Fibroblast of mammary gland (primary cell): ENCODE measurements around the gene MLLT10.
"Not testable (repeated sequence)": the region's sequence is repeated elsewhere in the genome, so short reads cannot be mapped to it uniquely, and the experiment has no call there.

ENCODE experiments used
- DNase-seq: peaks from one replicate; pipeline ENCODE4 v3.0.0-alpha.2; 2010; ENCODE audit warnings: low read depth
- H3K4me3 ChIP-seq: 2 replicates; pipeline ENCODE4 v1.5.1; 2011; ENCODE audit warnings: low read depth, mild to moderate bottlenecking, low read length, moderate library complexity; ENCODE audit not compliant: control insufficient read depth
- TF ChIP-seq, protein P1 (sequence below): conservative IDR thresholded peaks from 2 replicates; pipeline ENCODE4 v1.5.1; 2011; ENCODE audit warnings: low read depth, low read length, inconsistent platforms; ENCODE audit not compliant: control insufficient read depth, insufficient read depth

The MLLT10 gene

DNA sequence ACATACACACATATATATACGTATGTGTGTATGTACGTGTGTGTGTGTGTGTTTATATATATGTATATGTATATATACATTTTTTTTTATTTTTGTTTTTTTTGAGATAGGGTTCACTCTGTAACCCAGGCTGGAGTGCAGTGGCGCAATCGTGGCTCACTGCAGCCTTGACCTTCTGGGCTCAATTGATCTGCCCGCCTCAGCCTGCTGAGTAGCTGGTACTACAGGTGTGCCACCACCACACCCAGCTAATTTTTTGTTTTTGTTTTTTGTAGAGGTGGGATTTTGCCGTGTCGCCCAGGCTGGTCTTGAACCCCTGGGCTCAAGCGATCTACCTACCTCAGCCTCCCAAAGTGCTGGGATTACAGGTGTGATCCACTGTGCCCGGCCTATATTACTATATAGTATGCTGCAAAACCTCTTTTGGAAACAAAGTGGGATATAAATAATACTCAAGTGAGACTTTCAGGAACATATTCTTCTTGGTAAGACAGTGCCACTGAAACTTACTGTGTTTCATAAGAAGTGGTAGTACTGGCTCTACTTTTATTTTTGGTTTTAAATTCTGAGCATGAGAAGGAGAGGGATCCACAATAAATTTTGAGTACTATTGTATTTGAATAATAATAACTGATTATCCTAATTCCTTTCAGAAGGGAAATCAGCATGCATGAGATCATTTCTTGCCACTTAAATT is 51.0 kb downstream of the MLLT10 start:
- no peak overlapping the region for H3K4me3 ChIP-seq
- no peak for DNase-seq
- TF ChIP-seq, protein P1, sequence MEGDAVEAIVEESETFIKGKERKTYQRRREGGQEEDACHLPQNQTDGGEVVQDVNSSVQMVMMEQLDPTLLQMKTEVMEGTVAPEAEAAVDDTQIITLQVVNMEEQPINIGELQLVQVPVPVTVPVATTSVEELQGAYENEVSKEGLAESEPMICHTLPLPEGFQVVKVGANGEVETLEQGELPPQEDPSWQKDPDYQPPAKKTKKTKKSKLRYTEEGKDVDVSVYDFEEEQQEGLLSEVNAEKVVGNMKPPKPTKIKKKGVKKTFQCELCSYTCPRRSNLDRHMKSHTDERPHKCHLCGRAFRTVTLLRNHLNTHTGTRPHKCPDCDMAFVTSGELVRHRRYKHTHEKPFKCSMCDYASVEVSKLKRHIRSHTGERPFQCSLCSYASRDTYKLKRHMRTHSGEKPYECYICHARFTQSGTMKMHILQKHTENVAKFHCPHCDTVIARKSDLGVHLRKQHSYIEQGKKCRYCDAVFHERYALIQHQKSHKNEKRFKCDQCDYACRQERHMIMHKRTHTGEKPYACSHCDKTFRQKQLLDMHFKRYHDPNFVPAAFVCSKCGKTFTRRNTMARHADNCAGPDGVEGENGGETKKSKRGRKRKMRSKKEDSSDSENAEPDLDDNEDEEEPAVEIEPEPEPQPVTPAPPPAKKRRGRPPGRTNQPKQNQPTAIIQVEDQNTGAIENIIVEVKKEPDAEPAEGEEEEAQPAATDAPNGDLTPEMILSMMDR, result no peak

DNA sequence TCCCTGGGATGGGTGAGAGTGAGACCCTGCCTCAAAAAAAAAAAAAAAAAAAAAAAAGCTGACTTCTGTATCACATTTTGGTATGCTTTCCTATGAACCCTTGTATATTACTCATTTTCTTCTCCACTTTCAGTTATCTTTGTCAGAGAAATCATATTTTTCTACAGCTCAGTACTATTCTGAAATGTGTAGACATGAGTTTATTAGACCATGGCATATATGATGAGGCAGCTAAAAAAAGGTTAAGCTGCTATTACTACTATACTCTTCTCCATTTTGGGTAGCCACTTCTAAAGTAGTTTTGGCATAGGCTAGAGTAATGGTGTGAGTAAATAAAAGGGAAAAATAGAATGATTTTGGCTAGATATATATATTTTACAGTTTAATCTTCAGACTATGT is 53.4 kb downstream of the MLLT10 start:
- no peak for DNase-seq
- TF ChIP-seq, protein P1, result no peak
- H3K4me3 ChIP-seq, result no peak overlapping the region

DNA sequence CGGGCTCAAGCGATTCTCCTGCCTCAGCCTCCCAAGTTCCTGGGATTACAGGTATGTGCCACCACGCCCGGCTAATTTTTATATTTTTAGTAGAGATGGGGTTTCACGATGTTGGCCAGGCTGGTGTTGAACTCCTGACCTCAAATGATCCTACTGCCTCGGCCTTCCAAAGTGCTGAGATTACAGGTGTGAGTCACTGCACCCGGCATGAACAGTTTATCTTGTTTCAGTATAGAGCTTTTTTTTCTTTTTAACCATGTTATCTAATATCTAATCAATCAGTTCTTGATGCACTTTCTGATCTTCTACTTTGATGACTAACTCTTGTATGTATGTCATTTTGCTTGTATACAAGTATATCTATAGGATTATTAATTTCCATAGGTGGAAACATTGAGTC is 54.1 kb downstream of the MLLT10 start:
- not testable (repeated sequence) for DNase-seq, H3K4me3 ChIP-seq

DNA sequence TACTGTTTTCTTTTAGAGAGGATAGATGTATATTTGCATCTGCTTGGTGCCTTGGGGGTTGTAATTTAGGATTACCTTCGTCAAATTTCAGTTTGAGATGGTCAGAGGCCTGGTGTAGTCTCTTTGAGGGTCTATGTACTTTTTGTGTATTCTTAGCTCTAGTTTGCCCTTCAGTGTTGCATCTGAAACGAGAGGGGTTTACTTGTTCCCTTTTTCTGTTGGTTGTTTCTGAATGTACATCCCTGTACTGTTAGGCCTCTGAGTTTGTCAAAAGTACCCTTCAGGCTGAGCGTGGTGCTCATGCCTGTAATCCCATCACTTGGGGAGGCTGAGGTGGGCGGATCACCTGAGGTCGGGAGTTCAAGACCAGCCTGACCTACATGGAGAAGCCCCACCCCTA is 60.0 kb downstream of the MLLT10 start:
- TF ChIP-seq, protein P1, result no peak
- DNase-seq, result no peak
- no peak overlapping the region for H3K4me3 ChIP-seq

DNA sequence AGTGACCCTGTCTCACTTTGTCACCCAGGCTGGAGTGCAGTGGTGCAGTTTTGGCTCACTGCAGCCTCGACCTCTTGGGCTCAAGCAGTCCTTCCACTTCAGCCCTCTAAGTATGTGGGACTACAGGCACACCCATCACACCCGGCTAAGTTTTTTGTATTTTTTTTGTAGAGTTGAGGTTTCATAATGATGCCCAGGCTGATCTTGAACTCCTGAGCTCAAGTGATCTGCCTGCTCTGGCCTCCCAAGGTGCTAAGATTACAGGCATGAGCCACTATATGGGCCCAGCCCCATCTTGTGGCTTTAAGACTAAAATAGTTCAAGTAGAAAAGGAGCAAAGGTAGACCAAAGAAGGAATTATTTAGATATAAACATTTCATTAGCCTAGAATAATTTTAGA is 65.5 kb downstream of the MLLT10 start:
- no peak overlapping the region for H3K4me3 ChIP-seq
- TF ChIP-seq, protein P1, result no peak
- DNase-seq, result no peak

DNA sequence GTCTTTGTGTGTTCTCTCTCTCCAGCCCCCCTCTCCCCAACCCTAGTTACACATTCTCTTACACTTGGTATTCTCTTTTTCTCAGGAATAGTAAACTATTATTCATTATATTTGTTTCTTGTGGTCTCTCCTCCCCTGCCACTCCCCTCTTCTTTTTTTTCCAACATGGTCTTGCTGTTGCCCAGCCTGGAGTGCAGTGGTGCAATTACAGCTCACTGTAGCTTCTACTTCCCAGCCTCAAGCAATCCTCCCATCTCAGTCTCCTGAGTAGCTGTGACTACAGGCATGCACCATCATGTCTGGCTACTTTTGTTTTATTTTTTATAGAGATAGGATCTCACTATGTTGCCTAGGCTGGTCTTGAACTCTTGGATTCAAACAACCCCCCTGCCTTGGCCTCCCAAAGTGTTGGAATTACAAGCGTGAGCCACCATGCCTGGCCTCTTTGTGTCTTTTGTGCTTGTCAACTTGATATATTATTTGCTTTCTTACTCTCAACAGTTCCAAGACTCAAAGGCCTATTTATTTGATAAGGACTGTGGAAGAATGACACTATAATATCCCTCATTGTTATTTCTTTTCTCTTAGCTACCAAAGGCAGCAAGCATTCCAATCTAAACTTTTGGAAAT is 66.9 kb downstream of the MLLT10 start:
- no peak overlapping the region for H3K4me3 ChIP-seq
- DNase-seq, result no peak
- TF ChIP-seq, protein P1, result no peak

DNA sequence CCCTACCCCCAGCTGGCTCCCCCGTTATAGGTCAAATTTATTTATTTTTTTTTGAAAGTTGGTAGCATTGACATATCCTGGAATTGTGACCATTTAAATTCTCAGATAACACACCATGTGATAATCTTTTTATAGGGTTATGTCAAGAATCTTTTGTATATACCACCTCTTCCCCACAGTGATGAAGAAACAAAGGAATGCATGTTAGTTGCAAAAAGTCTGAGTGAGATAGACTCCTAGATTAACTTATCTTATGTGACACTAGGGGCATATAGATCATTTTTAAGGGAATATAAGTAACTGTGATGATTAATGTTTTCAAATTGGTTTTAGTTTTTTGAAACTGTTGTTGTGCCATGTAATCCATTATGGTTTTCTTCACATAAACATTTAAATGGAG is 68.3 kb downstream of the MLLT10 start:
- DNase-seq, result no peak
- H3K4me3 ChIP-seq, result no peak overlapping the region
- TF ChIP-seq, protein P1, result no peak
